Small intestine (tissue), 7 donors: ENCODE measurements around the gene PTPRE. TPM values are rescaled to one million over a fixed set of nuclear protein-coding genes. Genes with fewer than 3 reads are reported as not detected.
A peak's percentile ranks its signal among the peaks of the same experiment; 100 is the strongest.

Experiments
- DNase-seq, 2 donors: peaks; one replicate each; pipeline versions ENCODE4 v3.0.0 to v3.0.0-alpha.2; 2013
- FAIRE-seq: peaks from 2 replicates; lab custom pipeline; 2012; peaks lifted over from hg19 to GRCh38; lab: Jason Lieb, UNC
- H3K27ac ChIP-seq, 3 donors: one replicate each; pipeline ENCODE4 v1.5.1; 2013; ENCODE audit warnings: low read length in 2 of 3, mild to moderate bottlenecking in 2 of 3, control low read depth in 1 of 3, inconsistent platforms in 1 of 3, low read depth in 1 of 3, moderate library complexity in 1 of 3
- H3K27me3 ChIP-seq, 3 donors: one replicate each; pipeline ENCODE4 v1.6.1; 2013; ENCODE audit warnings: low read length in 3 of 3, inconsistent platforms in 1 of 3; ENCODE audit not compliant: control insufficient read depth in 3 of 3, insufficient read depth in 3 of 3
- H3K36me3 ChIP-seq, 3 donors: one replicate each; pipeline ENCODE4 v1.6.1; 2013; ENCODE audit warnings: low read length in 3 of 3, inconsistent platforms in 1 of 3, low read depth in 1 of 3, mild to moderate bottlenecking in 1 of 3, moderate library complexity in 1 of 3; ENCODE audit not compliant: control insufficient read depth in 3 of 3, insufficient read depth in 2 of 3
- H3K4me1 ChIP-seq, 3 donors: one replicate each; pipeline ENCODE4 v1.6.1; 2013; ENCODE audit warnings: low read length in 2 of 3, inconsistent platforms in 1 of 3, low read depth in 1 of 3, mild to moderate bottlenecking in 1 of 3, moderate library complexity in 1 of 3; ENCODE audit not compliant: control insufficient read depth in 3 of 3, insufficient read depth in 2 of 3
- H3K4me3 ChIP-seq, 3 donors: one replicate each; pipeline ENCODE4 v1.5.1; 2013; ENCODE audit warnings: low read length in 3 of 3, control low read depth in 1 of 3, inconsistent platforms in 1 of 3, low read depth in 1 of 3, mild to moderate bottlenecking in 1 of 3, moderate library complexity in 1 of 3
- H3K9me3 ChIP-seq, 2 donors: one replicate each; pipeline ENCODE4 v1.6.1; 2013; ENCODE audit warnings: low read depth in 1 of 2, low read length in 1 of 2; ENCODE audit not compliant: control insufficient read depth in 2 of 2, insufficient read depth in 1 of 2
- WGBS, 3 donors: extraction: QIAGEN DNeasy Blood & Tissue Kit; methylation state at CpG; one replicate each; pipeline ENCODE4 v1.1.7; 2013; 5-methylcytosine and 5-hydroxymethylcytosine counted together
- polyA plus RNA-seq, 4 donors: library from polyadenylated mRNA; stranded (reverse) in 3 of 4; unstranded in 1 of 4; fragments of 200-250 nt in 3 of 4; fragments of 120-200 nt in 1 of 4; gene quantifications; one replicate each; pipeline versions ENCODE4 v1.2.1 to v1.2.3, GENCODE V29; 2013
- donor health status: healthy with polysubstance abuse.
- donor health status: control.
- donor health status: control.
- donor health status: Bipolar disorder and iron deficiency.
- donor health status: healthy.

PTPRE gene
- polyA plus RNA-seq, 4 donors: 2.7 to 21.0 (median 6.2) TPM

- DNase-seq (no peak), FAIRE-seq (no peak)
- Histone ChIP-seq H3K4me1 (peaks cover 0 to 11% (median 0%) of the 10 kb centered on the region in 3 donors), H3K27ac (no peak overlapping the region), H3K36me3 (peaks cover 0 to 2% (median 0%) of the 10 kb centered on the region in 3 donors), H3K27me3 (no peaks in the 10 kb centered on the region), H3K4me3 (no peak overlapping the region), H3K9me3 (peaks cover 0 to 4% of the 10 kb centered on the region in 2 donors)
- 88 to 90% (median 90%) methylated on average over 1 of the region's 1 CpG for WGBS, 3 donors
Observed at GRCh38 chr10:127894146-127894545, 12.8 kb upstream of the PTPRE start.

GRCh38 chr10:127896590-127896989 lies 10.3 kb upstream of the PTPRE start:
- H3K4me1 ChIP-seq: peaks cover 0 to 11% (median 0%) of the 10 kb centered on the region in 3 donors
- H3K27ac ChIP-seq: no peak overlapping the region
- no peaks in the 10 kb centered on the region for H3K27me3 ChIP-seq
- FAIRE-seq (no peak), DNase-seq (no peak)
- H3K4me3 ChIP-seq: no peak overlapping the region
- no peaks in the 10 kb centered on the region for H3K36me3 ChIP-seq
- H3K9me3 ChIP-seq: peaks cover 0 to 5% of the 10 kb centered on the region in 2 donors

- peaks cover 0 to 11% (median 0%) of the 10 kb centered on the region in 3 donors for H3K4me1 ChIP-seq
- FAIRE-seq: no peak
- H3K9me3 ChIP-seq: peaks cover 0 to 8% of the 10 kb centered on the region in 2 donors
- no peak for DNase-seq
- H3K4me3 ChIP-seq: no peak overlapping the region
- no peaks in the 10 kb centered on the region for H3K36me3 ChIP-seq
- no peak overlapping the region for H3K27ac ChIP-seq
- WGBS, 3 donors: 83 to 93% (median 84%) methylated on average over 2 of the region's 2 CpGs
- H3K27me3 ChIP-seq: no peaks in the 10 kb centered on the region
Observed at GRCh38 chr10:127897177-127897576, 9.7 kb upstream of the PTPRE start.

GRCh38 chr10:127899766-127900387 lies 7.0 kb upstream of the PTPRE start:
- peaks cover 2 to 4% (median 3%) of the 10 kb centered on the region in 3 donors for H3K4me1 ChIP-seq
- peaks cover 0 to 15% of the 10 kb centered on the region in 2 donors for H3K9me3 ChIP-seq
- peak overlapping the region in 1 of 3 donors; percentile 14 for H3K27ac ChIP-seq
- no peaks in the 10 kb centered on the region for H3K36me3 ChIP-seq
- DNase-seq: no peak
- 49 to 64% (median 52%) methylated on average over 3 of the region's 3 CpGs for WGBS, 3 donors
- no peaks in the 10 kb centered on the region for H3K27me3 ChIP-seq
- no peak for FAIRE-seq
- H3K4me3 ChIP-seq: no peak overlapping the region

GRCh38 chr10:127903789-127904188 lies 3.1 kb upstream of the PTPRE start:
- Histone ChIP-seq H3K27me3 (no peaks in the 10 kb centered on the region), H3K9me3 (peaks cover 0 to 10% of the 10 kb centered on the region in 2 donors), H3K27ac (no peak overlapping the region), H3K4me3 (no peak overlapping the region), H3K36me3 (no peaks in the 10 kb centered on the region), H3K4me1 (peaks cover 7 to 30% (median 8%) of the 10 kb centered on the region in 3 donors)
- WGBS, 3 donors: 59 to 71% (median 69%) methylated on average over 5 of the region's 5 CpGs
- DNase-seq (peak in 1 of 2 donors; percentile 73), FAIRE-seq (no peak)

GRCh38 chr10:127904311-127905000 lies 2.4 kb upstream of the PTPRE start:
- FAIRE-seq (no peak), DNase-seq (no peak)
- Histone ChIP-seq H3K27ac (peak overlapping the region in 1 of 3 donors; percentile 19), H3K9me3 (peaks cover 0 to 10% of the 10 kb centered on the region in 2 donors), H3K4me3 (no peak overlapping the region), H3K27me3 (no peaks in the 10 kb centered on the region), H3K36me3 (peaks cover 0 to 3% (median 0%) of the 10 kb centered on the region in 3 donors), H3K4me1 (peaks cover 7 to 30% (median 8%) of the 10 kb centered on the region in 3 donors)
- 86 to 87% (median 87%) methylated on average over 5 of the region's 5 CpGs for WGBS, 3 donors

- 73 to 80% (median 74%) methylated on average over 14 of the region's 14 CpGs for WGBS, 3 donors
- Histone ChIP-seq H3K4me3 (no peak overlapping the region), H3K27me3 (no peaks in the 10 kb centered on the region), H3K27ac (peak overlapping the region; percentile 6 to 19 (median 9)), H3K9me3 (peaks cover 0 to 10% of the 10 kb centered on the region in 2 donors), H3K4me1 (peaks cover 8 to 31% (median 10%) of the 10 kb centered on the region in 3 donors), H3K36me3 (peaks cover 0 to 3% (median 0%) of the 10 kb centered on the region in 3 donors)
- DNase-seq: peak in 1 of 2 donors; percentile 66
- FAIRE-seq: no peak
Observed at GRCh38 chr10:127905001-127905847, 1.7 kb upstream of the PTPRE start.

GRCh38 chr10:127905848-127906261 lies 1.0 kb upstream of the PTPRE start:
- Histone ChIP-seq H3K9me3 (peaks cover 0 to 10% of the 10 kb centered on the region in 2 donors), H3K4me1 (peaks cover 8 to 36% (median 14%) of the 10 kb centered on the region in 3 donors), H3K4me3 (no peak overlapping the region), H3K27ac (peak overlapping the region in 2 of 3 donors; percentile 9 to 86), H3K36me3 (peaks cover 0 to 3% (median 0%) of the 10 kb centered on the region in 3 donors), H3K27me3 (no peaks in the 10 kb centered on the region)
- FAIRE-seq (no peak), DNase-seq (no peak)
- 85 to 94% (median 86%) methylated on average over 10 of the region's 10 CpGs for WGBS, 3 donors
